C4-2B (cell line): ENCODE results near the gene ADRB1.

Experiments used
- H3K27ac ChIP-seq: fragments of 450-650 bp; 2 replicates; pipeline ENCODE4 v1.5.1; 2017
- CTCF ChIP-seq: fragments of 450-650 bp; conservative IDR thresholded peaks from 2 replicates; pipeline ENCODE4 v1.5.1; 2017; ENCODE audit warnings: mild to moderate bottlenecking
- ZFX ChIP-seq: fragments of 450-650 bp; IDR thresholded peaks from 2 replicates; pipeline ENCODE4 v1.6.1; 2017

The ADRB1 gene

GRCh38 chr10:114095559-114096337 is 52.1 kb downstream of the ADRB1 start:
- no peak overlapping the region for H3K27ac ChIP-seq
- TF ChIP-seq ZFX (no peak), CTCF (no peak)
